Ecto neural progenitor cell (in vitro differentiated cells): ENCODE results near the gene CACNA1E.

Experiments
- DNase-seq: peaks from one replicate; pipeline ENCODE4 v3.0.0-alpha.2; 2018; ENCODE audit warnings: low spot score

Gene CACNA1E

DNA sequence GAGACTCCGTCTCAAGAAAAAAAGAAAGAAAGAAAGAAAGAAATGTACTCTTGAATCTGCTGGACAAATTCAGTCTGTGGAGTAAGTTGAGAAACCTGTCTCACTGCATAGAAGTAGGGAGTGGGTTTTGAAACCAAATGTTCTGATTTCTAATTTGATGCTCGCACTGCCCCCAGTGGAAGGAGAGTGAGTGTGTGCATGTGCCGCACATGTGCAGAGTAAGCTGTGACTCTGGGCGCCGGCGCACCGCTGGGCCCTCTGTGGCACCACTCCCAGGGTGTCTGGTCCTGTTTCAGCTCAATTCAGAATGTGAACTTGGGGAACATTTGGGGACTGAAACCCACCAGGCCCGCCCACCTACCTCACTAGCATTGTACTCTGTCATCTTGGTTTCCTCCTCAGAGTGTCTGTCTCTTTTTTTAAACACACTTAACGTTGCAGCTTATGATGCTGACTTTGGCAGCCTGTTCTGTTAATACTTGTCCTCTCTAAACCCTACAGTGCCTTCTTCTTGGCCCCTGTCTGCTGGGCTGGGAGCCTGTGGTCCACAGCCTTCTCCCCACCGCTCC, 104.6 kb downstream of the CACNA1E start:
- DNase-seq: peak; percentile 52

DNA sequence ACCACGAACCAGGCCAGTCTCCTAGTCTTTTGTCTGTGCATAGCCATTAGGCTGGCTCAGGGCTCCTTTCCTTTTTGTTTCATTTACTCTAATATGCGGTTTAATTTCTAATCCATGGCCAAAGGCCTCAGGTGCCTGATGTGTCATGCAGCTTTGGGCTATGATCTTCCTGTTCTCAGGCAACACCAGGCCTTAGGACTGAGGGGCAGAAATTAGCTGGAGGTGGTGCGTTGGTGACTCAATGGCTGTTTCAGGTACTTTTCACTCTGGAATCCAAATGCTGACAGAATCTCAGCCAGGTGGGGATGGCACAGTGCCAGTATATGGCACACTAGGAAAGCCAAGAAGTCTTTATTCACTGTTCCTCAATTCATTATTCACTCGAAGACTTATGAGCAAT, 105.3 kb downstream of the CACNA1E start:
- no peak for DNase-seq

GRCh38 chr1:181592255-181592859, 109.0 kb downstream of the CACNA1E start:
- no peak for DNase-seq

DNA sequence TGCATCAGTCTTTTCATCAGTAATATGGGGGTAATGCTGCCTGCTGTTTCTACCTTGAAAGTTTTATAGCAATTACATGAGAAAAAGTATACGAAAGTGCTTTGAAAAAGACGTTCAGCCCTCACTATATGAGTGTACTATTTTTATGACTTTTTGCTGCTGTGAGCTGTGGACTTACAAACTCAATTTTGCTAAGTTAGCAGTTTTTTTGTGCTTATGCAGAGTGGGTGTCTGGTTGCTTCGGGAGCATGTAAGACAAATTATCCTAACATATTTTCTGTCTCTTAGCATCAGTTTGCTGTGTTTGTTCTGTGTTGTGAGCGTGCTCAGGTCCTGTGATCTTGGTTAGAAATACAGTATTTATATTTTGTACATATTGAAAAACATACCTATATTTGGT, 109.7 kb downstream of the CACNA1E start:
- DNase-seq: no peak

GRCh38 chr1:181594553-181594952, 111.2 kb downstream of the CACNA1E start:
- DNase-seq: no peak

DNA sequence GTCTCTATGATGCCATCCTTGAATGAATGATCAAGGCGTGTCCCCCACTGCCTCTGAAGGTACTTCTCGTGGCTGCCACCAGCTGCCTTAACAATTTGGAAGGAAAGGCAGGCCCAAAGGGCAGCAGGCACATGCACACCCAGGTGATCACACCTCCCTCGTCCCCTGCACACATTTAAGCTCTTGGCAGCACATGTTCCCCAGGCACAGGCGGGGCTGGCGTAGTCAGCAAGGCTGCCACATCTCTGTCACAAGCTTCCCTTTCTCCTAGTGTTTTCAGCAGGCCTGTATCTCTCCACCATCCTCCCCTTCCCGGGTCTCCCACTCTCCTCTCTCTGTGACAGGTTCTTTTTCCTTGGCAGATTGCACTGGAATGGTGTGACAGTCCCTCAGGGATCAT, 111.9 kb downstream of the CACNA1E start:
- DNase-seq: no peak

- no peak for DNase-seq
Measured at GRCh38 chr1:181601186-181601950, 118.1 kb downstream of the CACNA1E start.

- no peak for DNase-seq
Measured at GRCh38 chr1:181603735-181604410, 120.6 kb downstream of the CACNA1E start.

DNA sequence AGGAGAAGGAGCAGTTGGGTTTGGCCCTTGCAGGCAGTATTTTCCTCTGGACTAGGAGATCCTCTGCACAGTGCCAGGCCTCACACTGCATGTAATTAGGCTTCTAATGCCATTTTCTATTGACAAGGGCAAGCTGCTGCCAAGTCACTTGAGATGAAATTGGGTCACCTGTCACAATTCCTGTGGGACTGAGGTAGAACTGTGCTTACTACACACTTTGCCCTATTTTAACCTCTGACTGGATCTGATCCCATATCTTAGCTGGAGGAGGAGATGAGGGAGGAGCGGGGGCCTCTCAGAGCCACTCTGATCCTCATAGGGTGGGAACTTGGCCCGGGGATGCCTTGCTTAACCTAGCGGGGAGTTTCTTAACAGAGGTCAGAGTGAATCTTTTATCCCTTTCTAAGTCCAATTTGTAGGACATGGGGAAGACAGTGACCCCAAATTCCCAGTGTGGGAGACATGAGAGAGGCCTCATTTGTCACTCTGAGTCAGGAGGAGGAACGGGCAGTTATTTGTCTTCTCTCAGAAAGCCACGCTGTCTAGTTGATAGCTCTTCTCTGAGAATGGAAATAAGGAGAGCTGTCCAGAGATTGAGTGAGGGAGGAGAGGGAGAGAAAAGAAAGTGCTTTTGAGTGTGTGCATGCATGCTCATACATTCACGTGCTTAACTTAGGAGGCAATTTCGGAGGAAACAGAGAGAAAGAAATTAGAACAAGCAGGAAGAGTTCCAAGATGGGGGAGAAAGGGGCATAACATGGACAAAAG, 121.3 kb downstream of the CACNA1E start:
- DNase-seq: no peak

- DNase-seq: no peak
Measured at GRCh38 chr1:181607524-181607923, 124.2 kb downstream of the CACNA1E start.

- DNase-seq: no peak
Measured at GRCh38 chr1:181608386-181608785, 125.1 kb downstream of the CACNA1E start.

DNA sequence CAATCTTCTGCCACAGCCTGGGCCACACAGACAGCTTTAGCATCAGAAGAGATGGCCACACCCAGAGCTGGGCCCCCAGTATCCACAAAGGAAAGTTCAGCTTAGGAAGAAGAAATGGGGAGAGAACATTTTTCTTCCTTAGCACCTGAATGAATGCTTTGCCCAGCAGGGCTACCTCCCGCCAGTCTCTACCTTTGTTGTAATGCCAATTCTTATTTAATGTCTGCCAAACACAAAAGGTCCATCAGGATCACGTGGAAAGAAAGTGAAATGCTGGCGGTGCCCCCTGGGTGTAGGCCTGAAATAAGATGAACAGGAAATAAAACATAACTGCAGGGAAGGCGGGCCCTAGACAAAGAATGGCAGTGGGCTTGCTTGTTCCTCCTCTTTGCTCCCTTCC, 125.6 kb downstream of the CACNA1E start:
- no peak for DNase-seq

DNA sequence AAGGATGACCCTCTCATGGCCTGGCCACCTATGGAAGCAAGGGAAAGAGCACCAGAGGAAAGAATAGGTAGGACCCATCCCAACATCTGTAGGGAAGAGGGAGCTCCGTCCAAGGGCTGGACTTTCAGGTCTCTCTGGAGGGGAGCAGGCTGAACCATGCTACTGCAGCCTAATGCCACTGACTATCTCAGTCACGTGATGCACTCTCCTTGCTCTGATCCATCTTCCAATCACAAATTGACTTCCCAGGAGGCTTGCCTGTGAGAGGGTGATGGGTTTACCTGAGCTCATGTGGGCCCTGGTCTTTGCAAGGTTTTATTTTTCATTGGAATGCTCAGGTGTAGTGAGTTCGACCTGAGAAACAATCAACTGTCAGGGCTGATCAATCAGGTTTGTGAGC, 128.8 kb downstream of the CACNA1E start:
- DNase-seq: no peak

- DNase-seq: no peak
Measured at GRCh38 chr1:181618559-181618958, 135.2 kb downstream of the CACNA1E start.

- DNase-seq: no peak
Measured at GRCh38 chr1:181620183-181620582, 136.9 kb downstream of the CACNA1E start.

DNA sequence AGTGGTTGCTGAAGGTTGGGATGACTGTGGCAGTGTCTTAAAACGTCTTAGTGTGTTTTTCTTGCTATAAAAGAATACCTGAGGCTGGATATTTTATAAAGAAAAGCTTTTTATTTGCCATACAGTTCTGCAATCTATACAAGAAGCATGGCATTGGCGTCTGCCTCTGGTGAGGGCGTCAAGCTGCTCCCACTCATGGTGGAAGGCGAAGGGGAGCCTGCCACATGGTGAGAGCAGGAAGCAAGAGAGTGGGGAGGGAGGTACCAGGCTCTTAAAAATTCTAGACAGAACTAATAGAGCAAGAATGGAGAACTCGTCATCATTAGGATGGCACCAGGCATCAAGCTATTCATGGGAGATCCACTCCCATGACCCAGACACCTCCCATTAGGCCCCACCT, 140.5 kb downstream of the CACNA1E start:
- DNase-seq: no peak

- no peak for DNase-seq
Measured at GRCh38 chr1:181626279-181626938, 143.1 kb downstream of the CACNA1E start.

DNA sequence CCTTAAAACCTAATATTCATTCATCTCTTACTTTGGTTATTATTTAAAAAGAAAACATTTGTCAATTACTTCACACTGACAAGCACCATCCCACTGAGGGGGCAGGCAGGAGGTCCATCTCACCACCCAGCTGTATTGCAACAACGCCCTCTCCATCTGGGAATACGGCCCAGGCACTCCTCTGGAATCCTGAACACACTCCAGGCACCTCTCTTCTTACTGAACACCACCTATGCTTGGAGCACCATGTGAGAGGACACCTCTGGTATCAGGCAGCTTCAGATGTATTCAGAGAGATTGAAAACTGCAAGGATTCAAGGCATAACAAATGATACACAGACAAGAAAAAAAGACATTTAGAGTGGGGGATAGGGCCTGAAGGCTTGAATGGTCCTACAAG, 147.1 kb downstream of the CACNA1E start:
- no peak for DNase-seq

- no peak for DNase-seq
Measured at GRCh38 chr1:181630838-181631237, 147.5 kb downstream of the CACNA1E start.

DNA sequence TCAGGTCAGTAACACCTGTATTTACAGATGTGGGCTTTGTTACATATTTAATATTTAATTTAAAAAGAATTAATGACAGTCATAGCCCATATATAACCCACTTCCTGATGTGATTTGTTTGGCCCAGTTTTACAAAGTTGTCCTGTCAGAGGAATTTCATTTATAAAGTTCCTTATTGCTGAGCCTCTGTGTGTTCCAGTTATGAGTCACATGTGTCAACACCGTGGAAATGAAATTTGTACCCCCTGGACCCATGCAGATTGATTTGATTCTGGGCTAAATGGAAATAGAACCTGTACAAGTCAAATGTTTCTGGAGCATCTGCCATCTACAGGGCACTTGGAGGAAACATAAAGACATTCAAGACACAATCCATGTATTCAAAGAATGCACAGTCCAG, 149.2 kb downstream of the CACNA1E start:
- DNase-seq: no peak

DNA sequence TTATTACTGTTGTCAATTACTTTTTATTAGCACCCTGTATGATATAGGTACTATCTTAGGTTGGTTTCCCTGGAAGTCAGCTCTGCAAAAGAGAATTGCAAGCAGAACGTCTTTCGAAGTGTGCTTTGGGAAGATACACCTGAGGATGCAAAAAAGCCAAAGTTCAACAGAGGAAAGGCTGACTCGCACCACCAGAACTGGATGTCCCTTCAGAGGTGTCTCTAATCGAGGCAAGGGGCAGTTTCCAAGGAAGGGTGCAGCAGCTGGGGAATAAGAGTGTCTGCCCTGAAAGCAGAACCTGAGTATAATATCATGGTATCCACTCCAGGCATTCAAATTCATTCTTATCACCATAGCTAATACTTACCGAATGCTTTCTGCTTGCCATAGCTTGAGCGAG, 149.6 kb downstream of the CACNA1E start:
- no peak for DNase-seq

DNA sequence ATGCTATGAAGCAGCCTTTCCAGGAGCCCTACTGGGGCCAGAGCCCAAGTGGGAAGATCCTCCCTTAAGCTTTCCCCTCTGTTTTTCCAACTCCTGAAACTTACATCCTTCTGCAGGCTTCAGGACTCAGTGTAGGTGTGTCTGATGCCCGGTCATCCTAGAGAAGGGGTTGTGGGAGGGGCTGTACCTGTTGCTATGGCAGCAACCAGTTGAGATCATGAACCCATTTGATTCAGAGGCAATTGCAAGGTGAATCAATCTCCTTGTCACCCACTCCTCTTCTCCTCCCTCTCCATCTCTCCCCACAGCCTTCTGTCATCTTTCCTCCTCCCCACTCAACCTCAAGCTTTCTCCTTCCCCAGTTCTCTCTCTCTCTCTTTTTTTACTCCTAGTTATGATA, 151.8 kb downstream of the CACNA1E start:
- no peak for DNase-seq
